Right renal cortex interstitium (tissue), 3 donors: ENCODE results near the gene KCNAB1. TPM values are rescaled to one million over a fixed set of nuclear protein-coding genes. Genes with fewer than 3 reads are reported as not detected.

ENCODE experiments used
- DNase-seq, 3 donors: peaks; one replicate each; pipeline ENCODE4 v3.0.0-alpha.2; 2013; ENCODE audit warnings: low read depth in 3 of 3, low spot score in 2 of 3
- polyA plus RNA-seq, 3 donors: library from polyadenylated mRNA; unstranded; fragments of 120-200 nt; gene quantifications; one replicate each; pipeline ENCODE4 v1.2.1, GENCODE V29; 2013; ENCODE audit not compliant: insufficient read length in 3 of 3

KCNAB1 gene
- polyA plus RNA-seq, 3 donors, result 2.9 to 3.7 (median 3.0) TPM

DNA sequence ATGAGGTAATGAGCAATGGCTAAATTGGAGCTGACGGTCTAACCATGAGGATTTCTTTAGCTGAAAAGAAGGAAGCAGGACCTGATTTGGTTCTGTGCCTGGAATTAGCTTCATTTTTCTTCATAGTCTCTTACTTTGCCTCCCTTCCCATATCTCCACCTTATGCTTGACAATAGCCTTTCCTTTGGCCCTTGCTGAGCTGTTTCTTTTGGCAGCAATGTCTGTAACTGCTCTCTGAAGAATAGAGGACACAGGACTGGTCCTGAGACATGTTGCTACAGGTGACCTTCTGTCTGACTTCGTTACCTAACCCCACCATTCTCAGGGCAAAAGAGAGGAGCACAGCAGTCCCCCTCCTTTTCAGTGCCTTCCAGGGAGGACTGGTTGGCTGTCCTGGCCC is 312.2 kb downstream of the KCNAB1 start:
- DNase-seq, result no peak

DNA sequence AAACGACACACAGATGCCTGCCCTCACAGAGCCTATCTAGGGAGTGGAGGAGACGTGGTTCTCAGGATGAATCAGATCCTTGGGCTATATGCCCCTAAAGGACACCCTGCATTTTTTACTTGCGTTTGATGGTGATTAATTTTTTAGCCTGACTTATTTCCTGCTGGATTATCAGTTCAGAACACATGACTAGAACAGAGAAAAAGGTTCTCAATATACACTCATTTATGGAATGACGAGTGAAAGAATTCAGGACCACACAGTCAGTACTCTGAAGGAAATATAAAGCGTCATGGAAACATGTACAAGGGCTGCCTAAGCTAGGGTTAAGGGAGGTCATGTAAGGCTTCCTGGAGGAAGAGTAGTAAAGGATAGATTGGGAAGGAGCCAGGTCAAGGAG is 312.8 kb downstream of the KCNAB1 start:
- no peak for DNase-seq

DNA sequence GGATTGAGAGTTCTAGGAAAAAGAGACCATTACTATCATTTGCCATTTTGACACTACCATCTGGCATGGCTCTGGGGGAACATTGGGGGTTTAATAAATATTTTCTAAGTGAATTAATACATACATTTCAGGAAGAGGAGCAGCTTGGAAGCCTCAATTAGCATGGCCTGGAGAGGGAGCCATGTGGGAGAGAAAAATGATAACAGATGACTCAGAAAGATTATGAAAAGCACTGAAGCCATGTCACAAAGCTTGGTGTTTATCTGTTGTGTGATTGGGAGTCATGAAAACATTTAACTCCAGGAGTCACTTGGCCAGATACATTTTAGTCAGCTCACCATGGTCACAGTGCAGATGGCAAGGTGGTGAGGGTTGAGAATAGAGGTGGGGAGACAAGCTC is 313.5 kb downstream of the KCNAB1 start:
- DNase-seq, result no peak

DNA sequence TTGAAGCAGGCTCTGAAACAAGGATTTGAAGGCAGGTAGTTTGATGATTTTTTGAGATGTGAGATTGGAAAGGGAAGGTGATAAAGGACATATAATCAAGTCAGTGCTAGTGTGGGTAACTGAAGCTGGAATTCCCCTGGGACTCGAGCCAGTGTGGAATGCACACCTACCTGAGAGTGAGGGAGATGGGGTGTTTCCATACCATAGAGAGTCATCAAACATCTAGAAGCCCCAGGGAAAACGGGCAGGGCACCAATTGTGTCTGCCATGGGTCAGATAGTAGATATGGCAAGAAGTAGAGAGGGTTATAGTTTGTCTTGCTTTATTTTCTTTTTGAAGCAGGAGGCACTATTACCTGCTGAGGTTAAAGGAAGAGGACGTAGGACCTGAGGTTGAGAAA is 314.5 kb downstream of the KCNAB1 start:
- DNase-seq, result no peak

DNA sequence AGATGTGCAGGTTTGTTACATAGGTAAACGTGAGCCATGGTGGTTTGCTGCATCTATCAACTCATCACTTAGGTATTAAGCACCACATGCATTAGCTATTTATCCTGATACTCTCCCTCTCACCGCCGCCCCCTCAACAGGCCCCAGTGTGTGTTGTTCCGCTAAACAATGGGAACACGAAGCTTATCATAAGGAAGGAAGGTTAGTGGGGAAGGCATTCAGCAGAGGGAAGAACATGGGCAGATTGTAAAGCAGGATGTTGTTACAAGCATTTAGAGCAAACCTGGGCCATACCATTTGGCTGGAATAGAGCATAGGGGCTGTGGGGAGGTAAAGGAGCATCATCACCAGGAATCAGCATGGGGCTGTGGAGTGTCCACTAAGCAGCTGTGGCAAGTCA is 322.7 kb downstream of the KCNAB1 start:
- no peak for DNase-seq

DNA sequence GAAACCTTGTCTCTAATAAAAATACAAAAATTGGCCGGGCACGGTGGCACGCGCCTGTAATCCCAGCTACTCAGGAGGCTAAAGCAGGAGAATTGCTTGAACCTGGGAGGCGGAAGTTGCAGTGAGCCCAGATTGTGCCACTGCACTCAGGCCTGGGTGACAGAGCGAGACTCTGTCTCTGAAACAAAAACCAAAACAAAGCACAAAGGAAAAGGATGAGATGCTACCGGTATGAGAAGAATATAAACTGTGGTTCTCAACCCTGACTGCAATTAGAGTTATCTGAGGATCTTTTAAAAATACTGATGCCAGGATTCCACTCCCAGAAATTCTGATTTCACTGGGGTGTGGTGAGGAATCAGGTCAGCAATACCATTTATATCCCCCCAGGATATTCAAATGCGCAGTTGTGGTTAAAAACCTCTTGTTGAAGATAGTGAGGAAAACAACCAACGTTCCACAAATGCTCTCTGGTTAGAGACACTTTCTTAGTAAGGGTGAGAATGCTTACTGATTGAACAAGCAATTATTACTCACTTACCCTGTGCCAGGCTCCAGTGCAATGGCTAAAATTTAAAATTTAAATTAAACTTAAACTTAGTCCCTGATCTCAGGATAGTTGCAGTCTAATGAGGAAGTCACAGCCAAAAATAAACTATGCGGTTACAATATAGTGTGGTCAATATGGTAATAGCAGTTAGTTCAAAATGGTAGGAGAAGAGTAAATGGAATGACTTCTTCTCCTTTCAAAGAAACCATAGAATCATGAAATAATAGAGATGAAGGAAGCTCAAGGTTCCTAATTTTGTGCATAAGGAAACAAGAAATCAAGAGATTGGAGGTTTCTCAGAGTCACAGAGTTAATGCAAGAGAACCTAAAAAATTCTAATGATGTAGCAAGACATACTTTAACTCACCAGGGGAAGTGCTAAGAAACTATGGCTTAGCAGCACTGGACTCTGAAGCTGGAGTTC is 325.0 kb downstream of the KCNAB1 start:
- DNase-seq, result no peak

DNA sequence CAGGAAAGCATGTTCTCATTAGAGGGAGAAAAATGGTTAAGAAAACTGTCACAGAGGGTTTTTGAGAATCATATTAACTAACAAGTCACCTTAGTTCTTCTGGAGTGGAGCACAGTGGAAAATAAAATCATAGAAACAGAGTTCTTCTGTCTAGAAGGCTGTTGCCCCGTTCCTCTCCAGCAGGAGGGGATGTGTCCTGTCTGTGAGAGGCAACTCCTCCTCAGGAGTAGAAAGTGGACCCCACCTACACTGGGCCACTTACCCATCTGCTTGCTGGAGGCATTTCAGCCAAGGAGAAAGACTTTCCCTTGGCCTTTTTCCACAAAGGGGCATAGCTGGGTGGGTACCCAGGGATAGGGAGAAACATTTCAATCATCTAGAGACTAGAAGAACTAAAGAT is 327.9 kb downstream of the KCNAB1 start:
- no peak for DNase-seq

DNA sequence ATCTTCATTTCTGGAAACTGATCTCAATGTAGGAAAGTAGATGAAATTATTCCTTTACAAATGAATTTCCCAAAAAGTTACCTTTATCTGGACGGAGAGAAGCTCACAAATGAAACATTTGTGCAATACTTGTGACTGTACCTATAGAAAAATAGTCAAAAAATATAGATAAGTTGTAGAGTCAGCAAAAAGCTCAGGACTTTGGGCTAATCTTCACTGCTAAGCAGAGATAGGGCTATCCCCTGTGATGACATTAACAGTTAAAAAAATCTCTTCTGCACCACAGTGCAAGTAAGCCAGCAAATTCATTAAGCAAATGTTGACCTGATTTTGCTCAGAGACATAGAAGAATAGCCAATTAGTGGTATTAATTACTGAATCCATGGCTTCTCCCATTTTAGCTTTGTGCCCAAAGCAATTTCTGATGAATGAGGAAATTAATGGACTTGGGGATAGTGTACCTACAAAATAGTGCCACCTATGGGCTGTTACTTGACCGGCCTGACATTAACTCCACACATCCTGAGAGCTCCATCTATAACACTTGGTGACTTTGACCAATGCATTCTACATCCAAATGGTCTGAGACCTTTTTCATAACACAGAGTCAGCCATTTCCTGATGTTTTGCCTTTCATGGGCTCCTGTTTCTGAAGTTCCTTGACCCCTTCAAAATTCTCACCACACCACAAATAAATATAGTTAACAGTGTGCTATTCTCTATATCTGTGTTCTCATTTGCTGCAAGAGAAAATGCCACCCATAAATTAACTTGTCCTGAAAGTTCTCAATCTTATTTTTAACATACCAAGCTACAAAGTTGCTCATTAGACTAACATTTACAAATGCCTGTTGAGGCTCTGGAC is 329.6 kb downstream of the KCNAB1 start:
- DNase-seq, result no peak

DNA sequence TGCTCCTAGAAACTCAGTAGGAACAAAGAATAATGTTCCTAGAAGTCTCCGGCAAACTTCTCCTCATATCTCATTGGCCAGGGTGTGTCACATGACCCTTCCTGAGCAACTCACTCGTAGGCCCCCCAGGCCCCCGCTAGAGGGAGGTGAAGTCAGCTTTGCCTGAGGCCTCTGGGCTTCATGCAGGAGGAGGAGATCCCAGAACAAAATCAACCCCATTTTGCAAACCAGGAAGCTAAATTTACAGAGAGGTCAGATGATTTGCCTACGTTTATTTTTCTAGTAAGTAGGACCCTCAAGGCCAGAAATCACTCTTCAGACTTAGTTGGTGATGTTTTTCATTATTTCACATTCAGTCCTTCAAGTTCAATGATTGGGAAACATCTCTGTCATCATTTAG is 335.5 kb downstream of the KCNAB1 start:
- no peak for DNase-seq

DNA sequence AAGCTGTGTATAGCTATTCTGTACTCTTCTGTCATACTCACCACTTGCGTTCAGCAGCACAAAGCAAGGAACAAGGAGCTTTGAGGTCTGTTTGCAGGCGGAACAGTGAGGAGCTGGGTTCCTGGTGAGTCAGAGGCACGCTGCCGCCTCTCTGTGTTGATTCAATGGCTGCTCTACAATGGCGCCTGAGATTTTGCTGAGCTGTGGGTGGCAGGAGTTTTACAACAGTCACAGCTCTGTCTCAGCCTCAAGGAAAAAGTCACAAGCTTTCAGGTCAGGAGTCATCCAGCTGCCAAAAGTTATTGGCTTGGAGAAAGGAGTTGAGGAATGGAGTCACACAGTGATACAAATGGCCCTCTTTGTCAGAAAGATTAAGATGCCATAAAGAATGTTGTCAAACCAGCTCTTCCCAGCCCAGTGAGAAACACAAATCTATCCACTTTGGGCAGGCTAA is 336.4 kb downstream of the KCNAB1 start:
- DNase-seq, result no peak

DNA sequence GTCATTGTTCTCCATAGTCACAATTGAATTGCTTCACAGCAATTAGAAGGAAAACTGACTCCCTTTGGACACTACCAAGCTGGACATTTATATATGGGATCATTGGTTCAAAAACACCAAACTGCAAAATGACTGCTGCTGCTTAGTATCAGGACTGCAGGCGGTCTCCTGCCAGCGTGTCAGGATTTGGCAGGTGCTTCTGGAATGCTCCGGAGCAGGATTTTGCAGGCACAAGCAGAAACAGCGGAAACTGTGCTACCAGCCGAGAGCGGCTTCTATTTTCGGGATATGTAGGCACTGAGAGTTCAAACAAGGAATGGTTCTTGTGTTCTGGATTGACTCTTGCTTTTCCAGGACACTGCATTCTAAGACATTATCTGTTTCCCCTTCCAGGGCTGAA is 339.1 kb downstream of the KCNAB1 start:
- DNase-seq, result no peak

DNA sequence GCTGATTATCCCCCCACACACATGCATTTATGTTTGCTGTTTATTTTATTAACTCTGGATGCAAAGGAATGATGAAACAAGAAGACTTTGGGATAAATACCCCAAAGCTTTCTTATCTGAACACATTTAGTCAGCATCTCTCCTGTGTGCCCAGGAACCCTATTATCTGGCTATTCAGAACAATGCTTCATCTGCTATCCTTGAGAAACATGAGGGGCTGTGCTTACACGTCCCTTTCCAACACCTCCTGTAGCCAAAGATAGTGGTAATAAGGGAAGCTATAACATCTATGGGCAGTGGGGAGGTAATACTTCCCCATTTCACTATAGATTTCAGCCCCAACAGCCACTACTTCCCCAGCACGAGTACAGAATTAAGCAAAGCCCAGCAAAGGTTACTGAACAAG is 339.8 kb downstream of the KCNAB1 start:
- DNase-seq, result no peak

DNA sequence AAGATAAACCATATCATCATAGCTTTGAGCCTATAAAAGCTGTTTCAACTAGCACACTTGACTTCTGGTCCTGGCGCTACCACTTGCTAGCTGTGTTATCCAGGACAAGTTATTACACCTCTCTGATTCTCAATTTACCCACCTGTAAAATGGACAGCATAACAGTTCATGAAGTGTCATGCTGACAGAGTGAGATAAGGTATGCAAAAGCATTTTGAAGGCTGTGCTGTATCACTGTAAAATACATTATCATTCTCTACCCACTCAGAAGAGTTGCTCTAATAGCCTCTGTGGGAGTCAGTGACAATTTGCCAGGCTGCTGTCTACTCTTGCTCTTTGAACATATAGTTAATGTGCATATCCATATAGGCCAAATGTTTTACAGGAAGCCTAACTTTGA is 341.5 kb downstream of the KCNAB1 start:
- DNase-seq, result no peak

DNA sequence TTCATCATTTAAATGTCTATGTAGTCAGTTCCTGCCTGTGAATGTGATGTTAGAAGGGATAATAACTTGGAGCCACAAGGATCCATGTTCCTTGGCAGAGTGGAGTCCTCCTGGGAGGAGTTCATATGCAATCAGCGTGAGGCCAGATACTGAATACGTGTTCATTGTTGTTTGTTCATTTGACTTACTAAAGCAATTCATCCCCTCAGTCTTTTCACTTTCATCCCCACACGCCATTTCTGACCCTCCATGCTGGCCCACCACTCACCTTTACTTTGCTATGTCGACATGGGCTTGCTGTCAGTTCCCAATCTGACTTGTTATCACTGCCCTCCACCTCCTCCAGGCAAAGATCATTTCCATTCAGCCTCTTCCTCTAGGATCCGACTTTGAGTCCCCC is 342.7 kb downstream of the KCNAB1 start:
- no peak for DNase-seq

DNA sequence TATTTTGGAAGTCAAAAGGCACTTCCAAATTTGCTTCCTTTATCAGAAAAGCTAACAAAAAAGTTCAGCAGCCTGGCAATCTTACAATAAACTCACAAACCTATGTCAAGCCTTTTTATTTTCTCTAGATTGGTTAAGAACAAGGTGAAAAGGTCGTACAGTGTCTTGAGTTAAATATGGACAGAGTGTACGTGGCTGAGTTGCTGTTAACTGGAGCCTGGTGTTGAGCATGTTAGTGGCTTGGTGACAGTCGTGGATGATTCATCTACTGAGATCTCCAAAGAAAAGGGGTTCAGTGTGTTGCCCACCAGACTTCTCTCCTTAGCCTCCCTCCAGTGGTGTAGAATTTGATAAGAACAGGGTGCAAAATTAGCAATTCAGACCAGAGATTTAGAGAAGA is 344.8 kb downstream of the KCNAB1 start:
- DNase-seq, result no peak

DNA sequence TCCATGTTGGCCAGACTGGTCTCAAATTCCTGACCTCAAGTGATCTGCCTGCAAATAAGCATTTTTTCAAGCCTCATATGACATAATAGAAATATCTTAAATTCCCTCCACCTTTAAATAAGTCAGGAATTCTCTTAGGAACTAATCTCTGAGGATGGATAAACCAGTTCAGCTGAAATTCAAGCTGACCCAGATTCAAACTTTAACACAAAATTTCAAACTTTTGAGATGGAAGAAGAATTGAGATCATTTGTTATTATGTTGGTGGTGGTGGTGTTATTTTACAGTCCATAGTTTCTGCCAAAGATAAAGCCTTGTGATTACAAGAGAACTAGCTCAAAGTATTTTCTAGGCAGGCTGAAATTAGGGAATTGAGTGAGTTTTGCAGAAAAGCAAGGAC is 349.1 kb downstream of the KCNAB1 start:
- no peak for DNase-seq

DNA sequence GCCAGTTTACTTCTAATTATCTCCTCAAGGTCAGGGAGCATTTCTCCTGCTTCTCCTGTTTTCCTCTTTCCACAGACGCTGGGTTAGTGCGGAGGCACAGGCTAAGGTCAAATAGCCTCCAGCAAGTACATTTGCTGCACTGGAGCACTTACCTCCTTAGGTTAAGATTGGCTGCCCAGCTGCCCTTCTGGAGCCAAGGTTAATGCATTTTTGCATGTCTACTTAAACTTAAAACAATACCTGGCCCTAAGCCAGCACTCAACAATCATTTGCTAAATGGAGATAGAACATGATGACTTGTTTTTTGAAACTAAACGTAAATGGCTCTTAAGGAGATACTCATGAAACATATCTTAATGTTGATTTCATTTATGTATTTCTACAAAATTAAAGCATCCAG is 351.1 kb downstream of the KCNAB1 start:
- DNase-seq, result no peak

DNA sequence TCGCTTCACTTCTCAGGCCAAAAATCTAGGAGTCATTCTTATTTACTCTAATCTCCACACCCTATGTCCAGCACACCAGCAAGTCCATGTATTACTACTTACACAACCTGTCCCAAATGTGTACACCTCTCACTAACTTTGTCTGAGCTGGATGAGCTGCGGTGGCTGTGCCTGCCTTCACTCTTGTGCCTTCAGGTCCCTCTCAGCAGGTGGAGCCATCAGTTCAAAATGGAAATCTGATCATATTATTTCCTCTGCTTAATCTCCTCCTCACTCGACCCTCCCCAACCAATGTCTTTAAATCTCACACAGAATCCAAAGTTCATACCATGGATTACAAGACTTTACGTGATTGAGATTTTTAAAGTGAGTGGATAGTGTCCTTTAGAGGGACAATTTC is 351.8 kb downstream of the KCNAB1 start:
- DNase-seq, result no peak

DNA sequence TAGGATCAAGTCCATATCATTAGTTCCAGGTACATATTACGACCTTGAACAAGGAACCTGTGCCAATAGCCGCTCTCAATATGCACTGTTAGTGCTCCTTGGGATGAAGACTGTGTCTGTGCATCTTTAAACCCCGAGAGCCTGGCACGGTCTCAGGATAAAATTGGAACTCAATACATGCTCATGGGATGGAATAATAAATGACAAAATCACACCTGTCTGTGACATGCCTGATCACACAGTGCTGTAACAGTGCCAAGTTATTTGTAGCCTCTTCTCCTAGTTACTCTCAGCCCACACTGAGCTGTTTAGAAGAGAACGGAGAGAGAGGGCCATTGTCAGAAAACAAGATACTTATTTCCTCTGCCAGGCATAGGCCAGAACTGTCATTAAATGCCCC is 352.3 kb downstream of the KCNAB1 start:
- no peak for DNase-seq

DNA sequence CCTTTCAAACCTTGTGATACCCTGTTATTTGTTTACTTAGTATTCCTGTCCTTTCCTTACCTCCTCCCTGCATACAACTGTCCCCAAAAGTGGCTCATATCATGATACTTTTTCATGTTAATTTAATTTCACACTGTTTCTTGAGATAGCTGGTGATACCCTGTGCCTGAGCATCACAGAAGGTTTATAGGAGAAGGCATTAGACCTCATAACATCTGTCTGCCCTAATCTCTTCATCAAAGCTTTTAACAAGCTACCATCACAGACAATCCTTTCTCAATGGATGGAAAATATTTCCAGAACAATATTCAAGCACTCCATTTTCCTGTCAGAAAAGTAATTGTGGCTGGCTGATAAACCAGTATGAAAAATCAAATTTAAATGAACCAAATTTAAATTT is 353.0 kb downstream of the KCNAB1 start:
- no peak for DNase-seq

DNA sequence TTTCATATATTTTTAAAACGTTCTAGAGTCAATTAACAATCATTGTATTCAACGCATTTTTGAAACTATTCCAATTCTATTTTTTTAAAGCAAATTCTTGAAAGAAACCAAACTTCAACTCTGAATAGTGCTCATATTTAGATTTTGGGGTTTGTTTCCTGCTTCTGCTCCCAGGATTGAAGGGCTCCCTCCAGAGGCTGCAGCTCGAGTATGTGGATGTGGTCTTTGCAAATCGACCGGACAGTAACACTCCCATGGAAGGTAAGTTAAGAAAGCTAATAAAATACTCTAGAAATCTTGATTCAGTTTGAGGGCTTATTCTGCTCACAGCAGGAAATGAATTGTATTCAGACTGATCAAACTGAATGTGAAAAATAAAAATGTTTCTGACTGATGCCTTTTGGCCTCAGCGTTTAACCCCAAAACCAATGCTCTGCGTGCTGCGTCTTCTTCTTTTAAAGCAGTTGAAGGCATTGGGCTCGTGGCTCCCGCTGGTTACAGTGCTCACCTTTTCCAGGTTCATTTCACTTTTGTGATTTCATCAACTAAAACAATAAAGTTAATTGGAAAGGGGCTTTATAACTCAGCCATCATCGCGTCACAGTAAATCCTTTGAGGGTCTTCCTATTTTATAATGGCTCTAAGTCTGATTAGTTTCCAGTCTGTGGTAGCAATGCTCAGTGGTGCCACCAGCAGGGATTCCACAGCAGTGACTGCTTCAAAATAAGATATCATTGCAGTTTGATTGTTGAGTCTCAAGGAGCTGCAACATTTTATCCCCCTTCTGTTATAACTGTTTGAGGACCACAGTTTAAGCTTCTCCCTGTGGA is 354.4 kb downstream of the KCNAB1 start:
- no peak for DNase-seq
